B cell (primary cell): Measurements from ENCODE around the gene HAUS2. TPM values are rescaled to one million over a fixed set of nuclear protein-coding genes. Genes with fewer than 3 reads are reported as not detected.

ENCODE experiments used
- ATAC-seq: fragments of 200-7000 bp; cut with Tn5 transposase; one replicate; pipeline ENCODE4 v1.10.0; 2021; ENCODE audit warnings: low read depth, mild to moderate bottlenecking, moderate number of reproducible peaks, moderate library complexity
- CTCF ChIA-PET: fragments of 350-600 bp; sonication (Branson Sonifier 250); formaldehyde crosslinking; loops from one replicate; lab custom pipeline; 2021; ENCODE audit warnings: antibody characterized with exemption, inconsistent platforms; lab: Charles Lee
- POLR2A ChIA-PET: fragments of 350-600 bp; sonication (Branson Sonifier 250); formaldehyde crosslinking; loops from one replicate; lab custom pipeline; 2021; ENCODE audit warnings: antibody characterized with exemption; lab: Charles Lee
- DNase-seq: peaks from one replicate; pipeline ENCODE4 v3.0.0; 2013
- H2AFZ ChIP-seq: 2 replicates; pipeline ENCODE4 v1.6.1; 2012; ENCODE audit warnings: mild to moderate bottlenecking, low read depth, low read length; ENCODE audit not compliant: insufficient read depth, poor library complexity, severe bottlenecking
- H3K27ac ChIP-seq, 2 donors: 1 replicate in 1 of 2; 2 replicates in 1 of 2; pipeline ENCODE4 v1.5.1; 2012 to 2013; ENCODE audit warnings: low read length in 2 of 2, mild to moderate bottlenecking in 2 of 2, moderate library complexity in 1 of 2
- H3K27me3 ChIP-seq, 4 experiments: fragments of 200-600 bp in 1 of 4; sonication (generic) in 1 of 4; replicated peaks in 1 of 4; 1 replicate in 2 of 4; 2 replicates in 2 of 4; pipeline versions ENCODE4 v1.6.1 to v1.7.0; 2013 to 2016; ENCODE audit warnings: low read length in 3 of 4, mild to moderate bottlenecking in 2 of 4, mixed read lengths in 1 of 4, moderate library complexity in 1 of 4; ENCODE audit not compliant: insufficient read depth in 4 of 4, control insufficient read depth in 3 of 4; ENCODE audit errors: control extremely low read depth in 1 of 4
- H3K36me3 ChIP-seq, 2 experiments: replicated peaks in 1 of 2; 1 replicate in 1 of 2; 2 replicates in 1 of 2; pipeline versions ENCODE4 v1.6.1 to v1.7.1; 2013; ENCODE audit warnings: low read length in 1 of 2; ENCODE audit not compliant: insufficient read depth in 2 of 2, control insufficient read depth in 1 of 2; ENCODE audit errors: control extremely low read depth in 1 of 2, extremely low read depth in 1 of 2
- H3K4me1 ChIP-seq, 2 donors: fragments of 200-600 bp in 1 of 2; sonication (generic) in 1 of 2; 1 replicate in 1 of 2; 2 replicates in 1 of 2; pipeline versions ENCODE4 v1.5.1 to v1.6.1; 2013 to 2017; ENCODE audit warnings: low read length in 2 of 2; ENCODE audit not compliant: control insufficient read depth in 2 of 2, insufficient read depth in 2 of 2
- H3K4me2 ChIP-seq: replicated peaks from 2 replicates; pipeline ENCODE3; 2012; ENCODE audit warnings: mild to moderate bottlenecking, low read depth, low read length; ENCODE audit not compliant: poor library complexity, severe bottlenecking
- H3K4me3 ChIP-seq, 5 experiments: fragments of 200-600 bp in 1 of 5; sonication (generic) in 1 of 5; 1 replicate in 3 of 5; 2 replicates in 2 of 5; pipeline versions ENCODE4 v1.5.1 to v1.7.0; 2011 to 2016; ENCODE audit warnings: low read length in 4 of 5, mild to moderate bottlenecking in 4 of 5, low read depth in 2 of 5, control low read depth in 1 of 5, moderate library complexity in 1 of 5; ENCODE audit not compliant: insufficient read depth in 1 of 5; ENCODE audit errors: control extremely low read depth in 1 of 5, extremely low read depth in 1 of 5
- H3K79me2 ChIP-seq: fragments of 200-600 bp; sonication (generic); one replicate; pipeline ENCODE4 v1.6.0; 2016; ENCODE audit warnings: low read length; ENCODE audit not compliant: control insufficient read depth, insufficient read depth
- H3K9ac ChIP-seq: fragments of 200-600 bp; sonication (generic); 2 replicates; pipeline ENCODE4 v1.6.1; 2017; ENCODE audit warnings: mild to moderate bottlenecking, low read length, moderate library complexity
- H3K9me3 ChIP-seq, 3 donors: one replicate each; pipeline versions ENCODE4 v1.6.1 to v1.7.1; 2013; ENCODE audit warnings: low read length in 2 of 3; ENCODE audit not compliant: control insufficient read depth in 2 of 3, insufficient read depth in 1 of 3; ENCODE audit errors: control extremely low read depth in 1 of 3
- H4K20me1 ChIP-seq: 2 replicates; pipeline ENCODE4 v1.6.0; 2012; ENCODE audit warnings: mild to moderate bottlenecking, low read length; ENCODE audit not compliant: insufficient read depth, control insufficient read depth, poor library complexity, severe bottlenecking
- H3K27ac Mint-ChIP-seq: one replicate; pipeline ENCODE4 v1.8.0; 2021; ENCODE audit warnings: mixed read lengths
- H3K27me3 Mint-ChIP-seq: one replicate; pipeline ENCODE4 v1.8.0; 2021; ENCODE audit warnings: mixed read lengths
- H3K4me1 Mint-ChIP-seq: one replicate; pipeline ENCODE4 v1.8.0; 2021; ENCODE audit warnings: mixed read lengths
- H3K4me3 Mint-ChIP-seq: one replicate; pipeline ENCODE4 v1.8.0; 2021; ENCODE audit warnings: mixed read lengths
- H3K9me3 Mint-ChIP-seq: one replicate; pipeline ENCODE4 v1.8.0; 2022; ENCODE audit warnings: mixed read lengths; ENCODE audit not compliant: insufficient read depth
- CTCF ChIP-seq: fragments of 200-600 bp; IDR thresholded peaks from one replicate; pipeline ENCODE4 v1.8.0; 2022; ENCODE audit warnings: antibody characterized with exemption, mild to moderate bottlenecking
- EZH2 ChIP-seq: IDR thresholded peaks from 2 replicates; pipeline ENCODE4 v1.6.1; 2012; ENCODE audit warnings: borderline replicate concordance, low read depth, mild to moderate bottlenecking, moderate library complexity, low read length; ENCODE audit not compliant: insufficient read depth, poor library complexity, severe bottlenecking
- WGBS: methylation state at CpG from one replicate; pipeline ENCODE4 v1.1.5; 2013; ENCODE audit warnings: missing lambda C conversion rate; ENCODE audit not compliant: insufficient coverage; 5-methylcytosine and 5-hydroxymethylcytosine counted together
- intact Hi-C: fragments of 100-400 bp; cut with micrococcal nuclease; formaldehyde crosslinking; loops from one replicate; pipeline ENCODE4 v1.10.0; 2022
- polyA plus RNA-seq: library from polyadenylated mRNA; depleted of rRNA; stranded (reverse); fragments of >200 nt; gene quantifications from 2 replicates; pipeline ENCODE4 v1.2.3, GENCODE V29; 2012
- total RNA-seq, 2 donors: library from RNA; stranded (reverse); fragments of 120-200 nt in 1 of 2; gene quantifications; 1 replicate in 1 of 2; 2 replicates in 1 of 2; pipeline versions ENCODE4 v1.2.3 to v1.2.4, GENCODE V29; 2013 to 2022

Gene HAUS2
- total and polyA plus RNA-seq, 2 donors (not counting 1 experiment from before 2014, with no cell fraction given): 16.5 to 18.3 TPM

- no peak for ATAC-seq
- Mint-ChIP-seq H3K4me1 (peaks cover 32% of the 10 kb centered on the region), H3K27ac (peak overlapping the region; percentile 59), H3K4me3 (no peak overlapping the region), H3K27me3 (no peaks in the 10 kb centered on the region), H3K9me3 (no peaks in the 10 kb centered on the region)
- Histone ChIP-seq H4K20me1 (peaks cover 20% of the 10 kb centered on the region), H3K79me2 (peaks cover 74% of the 10 kb centered on the region), H3K9me3 (no peaks in the 10 kb centered on the region), H3K4me3 (no peak overlapping the region), H3K4me2 (peak overlapping the region; percentile 15), H3K27ac (peak overlapping the region in 1 of 2 donors; percentile 13), H3K27me3 (no peaks in the 10 kb centered on the region), H3K9ac (no peak overlapping the region), H3K4me1 (peaks cover 9 to 11% of the 10 kb centered on the region in 2 donors), H3K36me3 (peaks cover 0 to 50% of the 10 kb centered on the region in 2 experiments), H2AFZ (no peak overlapping the region)
- ChIA-PET POLR2A (interaction anchor here (0.6 kb wide), 1 partner anchor 21 kb away, joined by 7 read pairs; no protein-coding TSS in a partner anchor), CTCF (no interaction called here)
- intact Hi-C loops: no loop called here
- no CpG with 5 or more reads among the region's 4 CpGs for WGBS
- no peak for DNase-seq
- TF ChIP-seq CTCF: no peak
- TF ChIP-seq EZH2: no peak
These were observed 38.2 kb upstream of the HAUS2 start for GRCh38 chr15:42510258-42511006.

- H3K4me3 ChIP-seq: peak overlapping the region in 1 of 5 experiments; percentile 0
- ATAC-seq (no peak), DNase-seq (no peak)
- peaks cover 0 to 55% of the 10 kb centered on the region in 2 experiments for H3K36me3 ChIP-seq
- CTCF ChIA-PET: interaction anchor here (0.6 kb wide), 1 partner anchor 603 kb away, joined by 4 read pairs; no protein-coding TSS in a partner anchor
- TF ChIP-seq CTCF: no peak
- TF ChIP-seq EZH2: no peak
- no peak overlapping the region for H3K9ac ChIP-seq
- H4K20me1 ChIP-seq: peaks cover 17% of the 10 kb centered on the region
- intact Hi-C loops: no loop called here
- WGBS: no CpG with 5 or more reads among the region's 4 CpGs
- Mint-ChIP-seq H3K4me3 (no peak overlapping the region), H3K27ac (peak overlapping the region; percentile 59), H3K4me1 (peaks cover 29% of the 10 kb centered on the region), H3K27me3 (no peaks in the 10 kb centered on the region), H3K9me3 (no peaks in the 10 kb centered on the region)
- no peak overlapping the region for H2AFZ ChIP-seq
- H3K79me2 ChIP-seq: peaks cover 69% of the 10 kb centered on the region
- H3K4me2 ChIP-seq: peak overlapping the region; percentile 15
- POLR2A ChIA-PET: no interaction called here
- peak overlapping the region in 1 of 2 donors; percentile 13 for H3K27ac ChIP-seq
- peaks cover 4 to 8% of the 10 kb centered on the region in 2 donors for H3K4me1 ChIP-seq
- H3K27me3 ChIP-seq: no peaks in the 10 kb centered on the region
- H3K9me3 ChIP-seq: no peaks in the 10 kb centered on the region
These were observed 37.6 kb upstream of the HAUS2 start for GRCh38 chr15:42511007-42511391.
